22Rv1 (cell line): Measurements from ENCODE around the gene MPHOSPH10.
"Not testable (repeated sequence)": the region's sequence is repeated elsewhere in the genome, so short reads cannot be mapped to it uniquely, and the experiment has no call there.

Experiments used
- H3K27ac ChIP-seq: fragments of 450-650 bp; 2 replicates; pipeline ENCODE4 v1.5.1; 2017
- CTCF ChIP-seq: fragments of 450-650 bp; IDR thresholded peaks from 2 replicates; pipeline ENCODE4 v1.5.1; 2017; ENCODE audit warnings: mild to moderate bottlenecking
- ZFX ChIP-seq: fragments of 450-650 bp; IDR thresholded peaks from 2 replicates; pipeline ENCODE4 v1.6.1; 2017; ENCODE audit warnings: antibody characterized with exemption, borderline replicate concordance

Gene MPHOSPH10

GRCh38 chr2:71166812-71167211 is 36.4 kb downstream of the MPHOSPH10 start:
- no peak overlapping the region for H3K27ac ChIP-seq
- TF ChIP-seq ZFX (no peak), CTCF (no peak)

GRCh38 chr2:71173096-71173495 is 42.7 kb downstream of the MPHOSPH10 start:
- TF ChIP-seq CTCF (no peak), ZFX (no peak)
- no peak overlapping the region for H3K27ac ChIP-seq

GRCh38 chr2:71174207-71174606 is 43.8 kb downstream of the MPHOSPH10 start:
- no peak overlapping the region for H3K27ac ChIP-seq
- TF ChIP-seq CTCF = no peak
- TF ChIP-seq ZFX = no peak

GRCh38 chr2:71178836-71179235 is 48.4 kb downstream of the MPHOSPH10 start:
- not testable (repeated sequence) for H3K27ac ChIP-seq

GRCh38 chr2:71181316-71181715 is 50.9 kb downstream of the MPHOSPH10 start:
- no peak overlapping the region for H3K27ac ChIP-seq
- TF ChIP-seq ZFX (no peak), CTCF (no peak)

- H3K27ac ChIP-seq = not testable (repeated sequence)
Measured at GRCh38 chr2:71183306-71184115, 53.1 kb downstream of the MPHOSPH10 start.

- no peak overlapping the region for H3K27ac ChIP-seq
- TF ChIP-seq ZFX (no peak), CTCF (no peak)
Measured at GRCh38 chr2:71186973-71187372, 56.5 kb downstream of the MPHOSPH10 start.

GRCh38 chr2:71187589-71187988 is 57.2 kb downstream of the MPHOSPH10 start:
- no peak overlapping the region for H3K27ac ChIP-seq
- TF ChIP-seq ZFX (no peak), CTCF (no peak)
